ENCODE results near the gene SMIM1.

The SMIM1 gene

DNA sequence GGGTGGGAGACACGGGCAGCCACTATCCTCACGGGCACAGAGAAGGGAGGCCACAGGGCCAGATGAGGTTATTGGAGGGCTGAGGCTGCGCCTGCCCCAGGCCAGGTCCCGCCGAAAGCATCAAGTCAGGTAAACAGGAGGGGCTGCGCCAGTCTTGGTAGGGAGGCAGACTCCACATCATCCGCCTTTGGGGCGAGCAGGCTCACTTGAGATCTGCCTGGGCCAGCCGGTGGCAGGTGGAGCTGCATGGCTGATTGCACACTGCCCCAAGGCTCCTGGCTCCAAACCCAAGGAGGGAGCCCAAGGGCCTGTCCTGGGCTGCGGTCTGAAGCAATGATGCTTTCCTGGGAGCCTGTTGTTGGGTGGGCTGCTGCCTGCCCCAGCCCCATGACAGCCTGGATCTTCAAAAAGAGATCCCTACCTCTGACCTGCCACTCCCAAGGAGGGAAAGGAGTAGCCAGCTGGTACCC, 4.6 kb downstream of the SMIM1 start:
- no peak for DNase-seq (ENCODE audit: low read depth)

DNA sequence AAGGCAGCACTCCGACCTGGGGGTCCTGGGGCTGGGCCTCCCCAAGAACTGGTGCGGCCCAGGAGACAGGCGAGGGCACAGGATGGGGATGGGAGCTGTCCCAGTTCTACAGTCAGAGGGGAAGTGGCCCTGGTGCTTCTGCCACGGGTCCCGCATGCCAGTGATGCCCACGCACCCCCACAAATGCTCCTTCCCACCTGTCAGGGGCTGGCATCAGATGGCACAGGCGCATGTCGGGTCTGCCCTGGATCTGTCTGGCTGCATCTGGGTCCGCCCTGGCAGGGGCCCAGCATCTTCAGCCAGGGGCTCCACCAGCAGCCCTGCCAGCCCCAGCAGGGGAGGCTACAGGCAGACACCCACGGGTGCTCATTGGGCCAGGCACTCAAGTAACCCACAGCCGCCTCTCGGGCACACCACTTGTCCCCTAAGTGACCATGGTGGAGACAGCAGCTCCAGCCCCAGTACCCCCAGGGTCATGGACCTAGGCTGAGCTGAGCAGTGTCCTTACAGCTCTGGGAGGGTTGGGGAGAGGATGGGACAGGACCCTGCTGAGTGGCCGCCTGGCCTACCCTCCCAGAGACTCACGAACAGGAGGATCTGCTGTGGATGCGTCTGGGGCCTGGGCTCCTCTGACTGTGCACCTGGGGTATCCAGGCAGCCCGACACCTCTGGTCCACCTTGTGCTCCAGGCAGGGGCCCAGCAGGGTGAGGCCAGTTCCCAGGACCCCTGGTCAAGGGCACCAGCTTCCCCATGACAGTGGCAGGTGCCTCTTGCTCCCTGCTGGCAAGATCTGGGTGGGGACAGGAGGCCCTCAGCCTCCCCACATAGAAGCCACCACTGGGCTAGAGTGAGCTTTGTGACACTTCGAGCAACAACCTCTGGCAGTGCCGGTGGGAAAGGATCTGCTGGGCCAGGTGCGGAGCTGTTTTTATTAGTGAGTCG, 5.4 kb downstream of the SMIM1 start:
- no peak for DNase-seq (ENCODE audit: low read depth)

DNA sequence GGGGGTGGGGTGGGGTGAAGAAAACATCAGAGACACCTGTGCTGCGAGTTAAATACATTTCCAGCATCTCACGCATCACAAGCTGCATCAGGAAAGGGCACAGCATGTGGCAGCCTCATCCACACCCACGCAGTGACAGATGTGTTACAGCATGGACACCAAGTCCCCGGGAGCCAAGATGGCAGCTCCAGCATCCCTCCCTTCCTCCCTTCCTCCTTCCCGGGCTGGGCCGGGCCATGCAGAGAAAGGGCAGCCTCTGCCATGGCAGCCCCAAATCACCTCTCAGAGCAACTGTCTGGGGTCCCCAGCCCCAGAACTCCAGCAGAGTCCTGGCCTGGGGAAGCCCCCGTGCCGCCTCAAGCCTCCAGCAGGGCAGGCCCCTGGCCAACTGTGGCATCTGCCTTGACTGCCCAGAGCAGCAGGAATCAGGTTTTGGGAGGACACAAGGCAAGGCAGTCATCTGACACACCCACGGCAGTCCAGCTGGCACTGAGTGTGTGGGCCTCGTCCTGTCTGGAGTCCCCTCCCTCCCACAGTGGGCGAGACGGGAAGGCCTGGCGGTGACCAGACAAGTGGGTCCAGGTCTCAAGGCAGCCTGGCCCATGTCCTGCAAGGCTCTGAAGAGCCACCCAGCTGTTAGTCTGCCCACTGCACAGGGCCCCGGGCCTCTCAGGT, 6.2 kb downstream of the SMIM1 start:
- DNase-seq (ENCODE audit: low read depth): no peak

DNA sequence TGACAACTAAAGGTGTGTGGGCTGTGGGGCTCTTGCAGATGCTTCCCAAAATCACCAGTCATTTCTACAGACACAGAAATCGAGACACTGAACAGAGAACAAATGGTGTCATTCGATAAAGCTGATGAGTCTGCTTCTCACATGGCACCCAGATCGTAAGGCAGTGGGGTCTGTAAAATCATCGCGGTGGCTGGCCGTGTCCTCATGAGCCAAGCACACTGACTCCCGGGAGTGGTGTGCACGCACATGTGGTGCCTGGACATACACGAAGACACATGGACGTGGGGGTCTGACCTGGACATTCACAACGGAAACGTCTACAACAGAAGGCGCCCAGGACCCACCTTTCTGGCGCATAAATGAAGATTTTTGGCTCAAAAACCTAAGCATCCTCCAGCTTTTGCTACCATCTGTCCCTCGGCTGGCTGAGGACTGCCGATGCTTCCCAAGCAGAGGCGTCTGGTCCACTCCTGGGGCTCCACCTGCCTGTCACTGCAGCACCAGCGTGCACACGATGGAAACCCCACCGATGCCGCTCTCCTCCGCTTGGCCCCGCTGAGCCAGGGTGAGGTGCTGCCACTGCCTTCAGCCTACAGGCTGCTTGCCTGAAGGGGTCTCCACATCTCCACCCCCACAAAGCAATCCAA, 6.8 kb downstream of the SMIM1 start:
- DNase-seq (ENCODE audit: low read depth): no peak

DNA sequence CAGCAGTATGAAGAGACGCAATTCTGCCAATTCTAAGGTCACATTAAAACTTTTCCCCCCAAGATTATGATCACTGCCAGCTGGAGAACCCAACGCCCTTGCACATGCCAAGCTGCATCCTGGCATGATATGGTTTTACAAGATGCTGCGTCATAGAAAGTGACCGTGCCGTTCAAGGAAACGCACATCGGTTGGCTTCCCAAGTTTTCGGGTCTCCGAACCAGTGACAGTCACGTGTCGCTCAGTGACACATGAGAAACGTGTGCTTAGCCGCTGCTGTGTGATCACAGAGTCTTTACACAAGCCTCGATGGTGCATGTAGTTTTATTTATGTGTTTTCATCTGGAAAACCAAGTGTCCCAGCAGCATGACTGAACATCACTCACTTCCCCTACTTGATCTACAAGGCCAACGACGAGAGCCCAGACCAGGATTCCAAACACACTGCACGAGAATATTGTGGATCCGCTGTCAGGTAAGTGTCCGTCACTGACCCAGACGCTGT, 7.4 kb downstream of the SMIM1 start:
- DNase-seq (ENCODE audit: low read depth): no peak

DNA sequence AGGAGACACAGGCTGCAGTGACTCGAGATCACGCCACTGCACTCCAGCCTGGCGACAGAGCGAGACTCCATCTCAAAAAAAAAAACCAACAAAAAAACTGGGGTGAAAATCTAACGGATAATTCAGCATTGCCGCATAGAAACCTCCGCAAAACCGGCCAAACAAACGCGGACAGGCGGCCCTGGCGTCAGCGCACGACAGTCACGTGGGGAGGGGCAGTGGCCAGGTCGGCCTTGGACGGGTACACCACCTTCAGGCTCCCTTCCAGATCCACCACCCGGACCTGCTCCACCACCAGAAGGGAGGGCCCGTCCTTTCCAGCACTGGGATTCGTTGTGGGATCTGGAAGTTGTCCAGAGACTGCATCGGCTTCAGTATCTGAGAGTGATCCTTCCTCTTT, 8.4 kb downstream of the SMIM1 start:
- DNase-seq (ENCODE audit: low read depth): no peak

DNA sequence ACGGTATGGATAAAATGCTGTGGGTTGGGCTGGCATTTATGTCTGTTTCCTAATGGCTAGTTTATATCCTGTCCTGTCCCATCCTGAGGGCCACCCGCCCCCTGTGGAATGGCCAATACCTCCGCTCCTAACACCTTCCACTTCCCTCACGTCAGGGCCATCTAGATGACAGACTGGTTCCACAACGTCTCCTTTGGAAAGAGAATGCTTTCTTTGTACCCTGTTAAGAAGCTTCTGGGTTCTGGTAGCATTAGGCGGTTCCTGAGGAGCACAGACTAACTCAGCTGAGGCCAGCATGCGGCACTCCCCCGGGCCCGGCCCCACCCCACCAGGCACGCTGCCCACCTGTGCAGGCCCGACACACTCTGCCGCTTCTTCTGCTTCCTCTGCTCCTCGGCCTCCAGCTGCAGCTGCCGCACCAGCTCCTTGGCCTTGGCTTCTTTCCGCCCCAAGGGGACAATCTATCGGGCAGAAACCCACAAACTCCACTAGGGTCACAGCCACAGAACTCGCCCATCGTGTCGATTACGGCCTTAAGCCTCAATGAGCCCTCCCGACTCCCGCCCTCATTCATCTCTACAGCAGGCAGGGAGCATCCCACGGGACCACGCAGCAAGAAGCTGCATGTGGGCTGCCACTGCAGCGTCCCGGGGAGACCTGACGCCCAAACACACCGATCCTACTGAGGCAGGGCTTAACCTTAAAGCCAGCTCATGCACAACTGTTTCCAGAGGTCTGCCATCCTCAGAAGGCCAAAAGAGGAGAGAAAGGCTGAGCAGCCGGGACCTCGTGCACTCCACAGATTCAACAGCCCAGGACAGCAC, 11.3 kb downstream of the SMIM1 start:
- no peak for DNase-seq (ENCODE audit: low read depth)

DNA sequence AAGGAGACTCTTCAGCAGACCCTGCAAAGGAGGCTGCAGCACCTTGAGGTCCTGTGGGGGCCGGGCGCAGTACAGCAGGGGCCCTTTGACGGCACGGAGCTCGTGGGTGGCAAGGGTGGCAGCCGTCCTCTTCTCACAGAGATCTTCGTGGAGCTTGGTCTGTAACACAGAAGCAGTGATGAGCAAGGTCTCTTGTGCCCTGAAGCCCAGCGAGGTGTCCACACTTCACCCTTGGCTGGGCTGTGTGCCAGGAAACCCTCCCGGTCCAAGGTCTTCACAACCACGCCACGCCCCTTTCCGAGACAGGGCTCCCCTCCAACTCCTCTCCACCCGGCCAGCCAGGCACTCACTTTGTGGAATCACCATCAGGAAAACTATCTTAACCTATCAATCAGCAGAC, 12.5 kb downstream of the SMIM1 start:
- DNase-seq (ENCODE audit: low read depth): no peak

DNA sequence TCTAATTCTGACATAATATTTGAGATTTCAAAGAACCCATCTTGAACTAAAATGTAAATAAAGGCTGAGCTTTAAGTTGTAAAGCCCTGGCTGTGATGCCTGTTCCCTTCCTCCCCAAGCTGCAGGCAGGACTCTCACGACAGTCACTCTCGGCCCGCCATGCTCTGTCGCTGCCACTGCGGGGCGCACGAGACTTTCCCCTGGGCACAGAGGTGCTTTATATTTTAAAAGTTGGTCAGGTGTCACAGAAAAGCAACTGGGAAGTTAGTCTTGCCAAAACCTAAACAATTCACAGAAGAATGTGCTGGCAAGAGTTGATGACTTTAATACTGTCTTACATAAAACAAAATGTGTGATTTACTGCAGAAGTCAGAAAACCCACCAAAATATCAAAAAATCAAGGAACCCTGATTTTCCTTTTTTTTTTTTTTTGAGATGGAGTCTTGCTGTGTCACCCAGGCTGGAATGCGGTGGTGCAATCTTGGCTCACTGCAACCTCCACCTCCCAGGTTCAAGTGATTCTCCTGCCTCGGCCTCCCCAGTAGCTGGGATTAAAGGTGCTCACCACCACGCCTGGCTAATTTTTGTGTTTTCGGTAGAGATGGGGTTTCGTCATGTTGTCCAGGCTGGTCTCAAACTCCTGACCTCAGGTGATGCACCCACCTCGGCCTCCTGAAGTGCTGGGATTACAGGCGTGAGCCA, 13.1 kb downstream of the SMIM1 start:
- no peak for DNase-seq (ENCODE audit: low read depth)

DNA sequence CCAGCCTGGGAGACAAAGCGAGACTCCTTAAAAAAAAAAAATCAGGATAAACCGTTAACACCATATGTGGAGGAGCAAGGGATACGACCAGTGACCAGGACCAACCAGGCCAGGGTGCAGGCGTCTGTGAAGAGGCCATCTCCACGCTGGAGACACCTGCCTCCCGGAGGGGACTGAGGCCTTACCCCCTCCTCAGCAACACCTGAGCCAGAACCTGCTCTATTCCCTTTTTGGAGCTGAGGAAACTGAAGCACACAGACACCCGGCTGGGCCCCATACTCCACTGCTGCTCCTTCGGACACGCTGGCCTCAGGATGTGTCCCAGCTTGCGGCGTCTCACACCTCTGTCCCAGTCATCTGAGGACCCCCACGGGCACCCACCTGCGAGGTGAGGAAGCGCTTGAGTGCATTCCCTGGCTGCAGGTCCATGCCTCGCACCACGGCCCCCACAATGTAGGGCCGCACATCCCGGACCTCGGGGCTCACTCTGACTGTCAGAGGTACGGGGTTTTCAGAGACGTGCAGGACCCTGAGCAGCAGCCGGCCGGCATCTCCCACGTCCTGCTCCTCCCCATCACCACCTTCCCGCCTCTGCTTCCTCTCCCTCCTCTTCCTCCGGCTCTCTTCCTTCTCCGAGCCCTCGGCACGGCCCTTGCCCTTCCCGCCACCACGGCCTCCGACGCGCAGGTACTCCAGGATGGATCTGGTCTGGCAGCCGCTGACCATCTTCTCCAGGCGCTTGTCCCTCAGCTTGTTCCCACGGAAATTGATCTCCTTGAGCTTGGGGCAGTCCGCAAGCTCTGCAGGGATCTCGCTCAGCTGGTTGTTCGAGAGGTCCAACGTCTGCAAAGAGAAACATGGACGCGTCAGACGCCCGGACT, 14.2 kb downstream of the SMIM1 start:
- no peak for DNase-seq (ENCODE audit: low read depth)

DNA sequence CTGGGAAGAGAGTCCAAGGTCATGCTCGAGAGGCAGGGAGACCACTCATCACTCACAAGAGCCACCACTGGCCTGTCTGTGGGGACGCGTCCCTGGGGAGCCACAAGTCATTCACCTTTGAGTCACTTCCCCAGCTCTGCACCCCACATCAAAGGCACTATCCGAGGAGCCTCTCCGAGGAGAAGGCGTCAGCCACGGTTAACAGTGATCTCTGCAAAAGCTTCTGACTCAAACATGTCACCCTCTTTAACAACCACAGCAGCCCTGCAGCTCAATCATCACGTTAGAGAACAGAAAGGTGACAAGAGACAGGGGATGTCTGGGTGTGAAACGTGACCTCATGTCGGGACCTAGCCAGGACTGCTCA, 14.8 kb downstream of the SMIM1 start:
- no peak for DNase-seq (ENCODE audit: low read depth)

DNA sequence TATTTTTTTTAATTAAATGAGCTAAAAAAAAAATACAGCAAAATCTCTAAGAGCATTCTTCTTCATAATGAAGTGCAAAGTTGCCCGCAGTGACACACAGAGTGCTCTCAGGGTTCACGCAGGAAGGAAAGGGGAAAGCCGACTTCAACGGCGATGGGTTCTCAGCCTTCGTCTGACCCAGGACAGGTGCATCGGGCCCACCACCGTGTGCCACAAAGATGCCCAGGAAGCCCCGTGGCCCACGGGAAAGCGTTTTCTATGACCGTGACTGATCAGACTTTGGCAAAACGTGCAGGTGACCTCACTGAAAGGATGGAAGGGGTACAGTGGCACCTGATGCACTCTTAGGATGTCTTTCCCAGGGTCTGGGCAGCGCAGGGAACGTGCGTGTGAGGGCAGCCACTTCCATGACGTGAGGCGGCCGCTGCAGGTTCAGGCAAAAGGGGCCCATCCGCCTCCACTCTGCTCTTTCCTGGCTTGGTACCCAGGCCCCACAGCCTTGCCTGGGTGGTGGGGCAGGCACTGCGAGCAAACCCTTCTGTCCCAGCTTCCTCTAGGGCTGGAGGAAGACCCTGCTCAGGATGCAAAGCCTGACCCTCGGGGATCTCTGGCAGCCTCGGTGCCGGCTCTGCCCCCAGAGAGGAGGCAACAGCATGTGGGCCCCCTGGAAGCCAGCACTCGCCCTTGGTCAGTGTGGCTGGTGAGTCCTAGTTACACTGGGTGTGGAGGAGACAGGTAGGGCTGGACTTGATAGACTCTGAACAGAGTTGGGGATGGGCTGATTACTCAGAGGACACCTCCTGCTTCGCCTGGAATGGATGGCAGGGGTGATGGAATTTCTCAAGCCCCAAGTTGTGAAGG, 15.4 kb downstream of the SMIM1 start:
- DNase-seq (ENCODE audit: low read depth): no peak

DNA sequence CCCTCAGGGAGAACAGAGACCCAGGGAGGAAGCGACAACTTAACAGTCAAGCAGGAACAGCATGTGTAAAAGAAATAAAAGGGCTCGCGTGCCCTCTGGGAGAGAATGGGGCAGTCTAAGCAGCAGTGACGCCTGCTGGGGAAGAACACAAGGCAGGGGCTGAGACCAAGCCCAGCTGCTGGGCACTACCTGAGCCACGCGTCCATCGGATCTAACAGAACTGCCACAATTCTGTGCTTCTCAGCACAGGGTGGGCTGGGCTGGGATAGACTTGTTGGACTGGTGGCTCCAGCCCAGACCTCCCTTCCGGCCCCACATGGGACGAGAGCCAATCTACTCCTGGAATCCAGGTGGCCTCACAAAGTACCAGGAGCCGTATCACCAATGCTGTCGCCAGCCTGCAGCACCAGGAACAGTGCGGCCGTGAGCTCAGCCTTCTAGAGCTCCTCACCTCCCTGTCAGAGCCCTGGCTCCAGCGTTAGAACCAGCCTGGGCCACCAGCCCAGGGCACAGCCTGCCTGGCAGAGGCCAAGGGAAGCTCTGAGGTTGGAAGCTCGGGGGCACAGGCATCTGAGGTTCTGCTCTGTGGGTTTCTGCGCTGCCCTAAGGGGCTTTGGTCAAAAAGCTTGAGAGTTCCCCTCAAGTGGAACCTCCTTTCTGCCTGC, 16.3 kb downstream of the SMIM1 start:
- no peak for DNase-seq (ENCODE audit: low read depth)

DNA sequence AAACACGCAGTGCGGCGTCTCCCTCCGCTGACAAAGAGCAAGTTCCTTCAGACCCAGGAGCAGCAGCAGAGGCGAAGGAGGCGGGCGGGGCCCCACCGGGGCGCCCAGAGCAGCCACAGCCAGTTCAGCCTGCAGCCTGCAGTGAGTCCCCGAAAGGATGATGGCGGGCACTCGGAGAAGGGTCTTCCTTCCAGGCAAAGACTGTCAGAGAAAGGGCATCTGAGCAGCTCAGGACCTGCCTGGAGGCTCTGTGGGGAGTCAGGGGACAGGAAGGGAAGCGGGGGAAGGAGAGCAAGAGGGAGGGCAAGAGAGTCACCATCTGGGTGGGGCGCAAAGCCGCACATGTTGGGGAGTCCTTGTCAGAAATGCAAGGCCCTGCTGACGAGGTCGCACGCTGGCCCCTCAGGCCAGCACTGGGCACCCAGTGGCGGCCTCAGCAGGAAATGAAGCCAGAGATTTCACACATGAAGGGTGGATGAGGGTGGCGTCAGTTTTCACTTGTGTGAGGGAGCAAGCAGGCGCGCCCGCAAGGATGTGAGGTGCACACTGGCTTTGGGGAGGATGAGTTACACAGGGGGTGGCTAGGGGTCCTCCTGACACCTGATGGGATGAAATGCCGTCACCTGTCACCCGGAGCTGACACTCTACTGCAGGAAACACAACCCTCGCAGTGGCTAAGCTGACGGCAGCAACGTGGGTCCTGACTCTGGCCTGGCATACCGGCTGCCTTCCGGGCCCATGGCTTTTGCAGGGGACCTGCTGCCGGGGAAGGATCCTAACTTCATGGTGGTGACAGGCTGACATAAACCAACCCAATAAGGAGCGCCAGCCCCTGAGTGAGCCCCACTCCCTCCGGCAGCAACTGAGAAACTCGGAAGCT, 17.1 kb downstream of the SMIM1 start:
- no peak for DNase-seq (ENCODE audit: low read depth)

DNA sequence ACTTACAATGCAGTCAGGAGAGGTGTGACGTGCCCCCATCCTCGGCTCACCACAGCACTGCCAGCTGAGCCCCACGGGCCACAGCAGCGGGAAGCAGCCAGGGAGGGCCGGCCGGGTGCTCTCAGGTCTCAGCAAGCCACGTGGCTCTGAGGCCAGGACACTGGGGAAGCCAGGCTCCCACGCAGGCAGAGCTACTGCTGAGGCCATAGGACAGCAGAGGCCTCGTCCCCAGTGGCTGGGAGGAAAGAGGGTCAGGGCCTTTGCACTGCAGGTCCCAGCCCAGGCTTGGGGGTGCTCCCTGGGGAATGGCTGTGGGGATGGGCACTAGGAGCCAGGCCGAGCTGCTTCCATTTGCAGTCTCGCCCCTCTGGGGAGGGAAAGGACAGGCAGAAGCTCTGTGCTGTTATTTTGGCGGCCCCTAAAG, 18.0 kb downstream of the SMIM1 start:
- no peak for DNase-seq (ENCODE audit: low read depth)

DNA sequence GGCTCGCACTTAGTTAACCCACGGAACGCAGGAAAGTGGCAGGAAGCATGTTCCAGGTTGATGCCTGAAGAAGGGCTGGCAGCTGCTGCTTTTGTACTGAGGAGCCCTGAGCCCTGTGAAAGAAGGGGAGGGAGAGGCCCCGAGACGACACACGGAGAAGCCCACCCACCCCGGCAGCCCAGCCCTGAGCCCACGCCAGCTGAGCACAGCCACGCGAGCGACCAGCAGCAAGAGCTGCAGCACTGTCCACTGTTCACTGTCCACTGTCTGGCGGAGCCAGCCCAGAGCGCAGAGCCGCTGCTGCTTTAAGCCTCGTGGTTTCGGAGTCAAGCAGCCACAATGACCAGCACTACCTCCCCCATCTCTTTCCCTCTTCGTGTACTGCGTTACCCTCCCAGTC, 18.4 kb downstream of the SMIM1 start:
- no peak for DNase-seq (ENCODE audit: low read depth)

DNA sequence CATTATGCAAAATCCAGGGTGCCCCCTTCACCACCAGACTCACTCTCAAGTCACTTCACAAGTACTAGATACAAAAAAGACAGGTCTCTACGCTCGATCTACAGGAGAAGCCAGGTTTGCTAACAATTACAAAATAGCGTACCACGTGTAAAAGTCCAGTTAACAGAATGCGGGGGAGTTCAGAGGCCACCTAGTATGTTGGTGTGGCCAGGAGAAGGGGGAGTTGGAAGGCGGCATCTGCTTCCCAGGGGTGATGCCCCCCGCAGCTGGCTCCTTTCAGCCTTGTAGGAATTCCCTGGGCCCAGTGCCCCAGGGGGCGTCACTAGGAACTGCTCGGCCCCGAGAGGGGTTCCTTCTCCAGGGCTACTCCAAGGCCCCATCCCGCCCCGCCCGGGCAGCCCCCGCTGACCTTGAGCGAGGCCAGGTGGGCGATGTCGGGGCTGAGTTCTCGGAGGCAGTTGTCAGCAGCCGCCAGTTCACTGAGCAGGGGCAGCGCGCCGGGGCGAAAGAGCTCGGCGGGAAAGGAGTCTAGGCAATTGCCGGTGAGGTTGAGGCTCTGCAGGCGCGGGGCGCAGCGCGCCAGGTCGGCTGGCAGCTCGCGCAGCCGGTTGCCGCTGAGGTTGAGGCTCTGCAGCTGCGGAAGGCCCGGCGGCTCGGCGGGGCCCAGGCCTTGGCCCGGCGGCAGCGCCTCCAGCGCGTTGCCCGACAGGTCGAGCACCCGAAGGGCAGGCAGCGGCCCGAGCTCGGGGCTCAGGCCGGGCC, 23.1 kb downstream of the SMIM1 start:
- no peak for DNase-seq (ENCODE audit: low read depth)
